ENCODE measurements around the gene ELAVL2. TPM values are rescaled to one million over a fixed set of nuclear protein-coding genes. Genes with fewer than 3 reads are reported as not detected.

The ELAVL2 gene
- total RNA-seq, 1 donor from 2014 or later: 384 TPM

DNA sequence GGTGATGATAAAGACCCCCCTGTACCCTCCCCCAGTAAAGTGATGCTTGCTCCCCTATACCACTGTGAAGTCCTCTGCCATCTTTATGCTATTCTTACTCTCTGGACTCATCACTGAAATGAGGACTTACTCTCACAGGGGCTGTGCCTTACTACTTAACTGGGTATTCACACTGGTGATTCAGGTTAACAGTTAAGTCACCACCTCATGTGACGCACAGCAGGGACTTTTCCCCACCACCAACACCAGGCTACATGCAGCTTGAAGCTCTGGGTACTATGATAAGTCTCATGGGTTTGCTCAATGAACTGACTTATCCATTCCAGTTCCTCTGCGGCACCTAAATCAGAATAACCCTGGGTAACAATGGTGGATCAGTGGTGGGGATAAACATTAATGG lies 163.7 kb downstream of the ELAVL2 start:
- Mint-ChIP-seq H3K36me3 (ENCODE audit: unreplicated experiment) (peaks cover 17% of the 10 kb centered on the region), H3K27me3 (ENCODE audit: unreplicated experiment) (peaks cover 16% of the 10 kb centered on the region), H3K27ac (ENCODE audit: unreplicated experiment) (no peak overlapping the region), H3K9me3 (ENCODE audit: unreplicated experiment) (peaks cover 57% of the 10 kb centered on the region), H3K4me3 (ENCODE audit: unreplicated experiment) (no peak overlapping the region), H3K4me1 (ENCODE audit: low read depth, unreplicated experiment) (peaks cover 5% of the 10 kb centered on the region)
- no peak for DNase-seq
- TF ChIP-seq, protein P1, sequence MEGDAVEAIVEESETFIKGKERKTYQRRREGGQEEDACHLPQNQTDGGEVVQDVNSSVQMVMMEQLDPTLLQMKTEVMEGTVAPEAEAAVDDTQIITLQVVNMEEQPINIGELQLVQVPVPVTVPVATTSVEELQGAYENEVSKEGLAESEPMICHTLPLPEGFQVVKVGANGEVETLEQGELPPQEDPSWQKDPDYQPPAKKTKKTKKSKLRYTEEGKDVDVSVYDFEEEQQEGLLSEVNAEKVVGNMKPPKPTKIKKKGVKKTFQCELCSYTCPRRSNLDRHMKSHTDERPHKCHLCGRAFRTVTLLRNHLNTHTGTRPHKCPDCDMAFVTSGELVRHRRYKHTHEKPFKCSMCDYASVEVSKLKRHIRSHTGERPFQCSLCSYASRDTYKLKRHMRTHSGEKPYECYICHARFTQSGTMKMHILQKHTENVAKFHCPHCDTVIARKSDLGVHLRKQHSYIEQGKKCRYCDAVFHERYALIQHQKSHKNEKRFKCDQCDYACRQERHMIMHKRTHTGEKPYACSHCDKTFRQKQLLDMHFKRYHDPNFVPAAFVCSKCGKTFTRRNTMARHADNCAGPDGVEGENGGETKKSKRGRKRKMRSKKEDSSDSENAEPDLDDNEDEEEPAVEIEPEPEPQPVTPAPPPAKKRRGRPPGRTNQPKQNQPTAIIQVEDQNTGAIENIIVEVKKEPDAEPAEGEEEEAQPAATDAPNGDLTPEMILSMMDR (IDR thresholded peaks at IDR 0.05; ENCODE audit: partially characterized antibody, unreplicated experiment): no peak

DNA sequence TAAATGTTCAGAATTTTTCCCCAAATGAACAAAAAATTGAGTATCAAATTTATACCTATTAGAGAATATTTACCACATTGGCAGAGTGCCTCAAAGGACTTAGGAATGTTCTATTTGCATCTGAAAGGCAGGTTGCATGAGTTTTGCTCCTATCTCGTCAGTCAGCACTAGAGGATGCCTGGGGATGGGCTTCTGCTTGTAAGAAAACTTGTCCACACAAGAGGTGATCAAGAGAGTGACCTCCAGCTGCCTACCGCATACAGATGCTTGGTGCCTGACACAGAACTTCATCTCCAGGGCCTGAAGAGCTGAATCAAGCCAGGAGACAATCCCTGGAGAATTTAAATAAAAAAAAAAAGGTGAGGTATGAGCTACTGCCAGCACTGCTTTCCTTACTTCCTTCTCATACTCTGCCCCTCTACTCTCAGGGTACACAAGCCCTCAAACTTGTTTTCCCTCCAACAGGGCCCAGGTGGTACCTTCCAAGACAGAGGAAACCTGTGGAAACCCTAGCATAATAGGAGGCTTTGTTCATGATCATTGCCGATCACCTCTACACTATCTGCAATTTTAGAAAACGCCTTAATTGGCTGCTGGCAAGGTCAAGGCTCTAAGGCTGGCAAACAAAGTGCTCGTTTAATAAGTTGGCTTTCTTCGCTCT lies 166.6 kb downstream of the ELAVL2 start:
- H3K36me3 Mint-ChIP-seq (ENCODE audit: unreplicated experiment): peaks cover 23% of the 10 kb centered on the region

DNA sequence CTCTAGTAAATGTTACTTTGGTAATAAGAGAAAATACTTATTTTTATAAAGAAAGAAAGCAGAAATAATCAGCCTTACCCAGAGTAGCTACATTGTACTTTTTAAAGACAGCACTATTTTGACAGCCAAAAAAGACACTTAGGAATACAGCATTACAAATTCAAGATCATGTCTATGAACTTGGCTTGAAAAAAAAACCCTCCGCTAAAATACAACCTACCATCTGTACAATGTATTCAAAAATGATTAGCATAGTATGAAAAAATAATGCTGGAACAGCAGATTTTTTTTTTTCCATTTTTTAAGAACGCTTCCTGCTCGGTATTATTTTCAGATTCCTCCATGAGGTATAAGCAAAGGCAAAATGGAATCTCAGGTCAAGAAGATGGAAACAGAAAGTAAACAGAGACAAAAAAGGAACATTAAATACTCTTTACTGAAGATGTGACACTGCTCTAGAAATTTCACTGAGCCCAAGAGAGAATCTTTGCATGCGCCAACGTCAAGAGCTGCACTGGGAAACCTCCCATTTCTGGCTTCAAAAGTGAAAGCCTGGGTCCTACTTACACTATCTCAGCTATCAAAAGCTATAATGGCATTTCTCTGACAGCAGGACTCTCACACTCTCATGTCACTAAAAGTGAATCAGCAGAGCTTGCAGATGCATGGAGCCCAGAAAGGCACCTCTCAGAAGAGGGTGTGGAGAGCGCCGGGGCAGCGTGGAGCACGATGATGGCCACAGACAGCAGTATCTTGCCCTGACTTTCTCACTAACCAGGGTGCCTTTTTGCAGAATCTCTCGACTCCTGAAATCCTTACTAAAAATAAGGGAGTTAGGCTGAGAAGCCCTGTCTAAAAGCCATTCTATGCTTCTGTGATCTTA lies 167.4 kb downstream of the ELAVL2 start:
- Mint-ChIP-seq H3K4me1 (ENCODE audit: low read depth, unreplicated experiment) (peaks cover 5% of the 10 kb centered on the region), H3K4me3 (ENCODE audit: unreplicated experiment) (no peak overlapping the region), H3K27me3 (ENCODE audit: unreplicated experiment) (peaks cover 16% of the 10 kb centered on the region), H3K36me3 (ENCODE audit: unreplicated experiment) (peaks cover 23% of the 10 kb centered on the region), H3K27ac (ENCODE audit: unreplicated experiment) (peak overlapping the region; percentile 3), H3K9me3 (ENCODE audit: unreplicated experiment) (peaks cover 52% of the 10 kb centered on the region)
- DNase-seq: no peak
- TF ChIP-seq, protein P1 (IDR thresholded peaks at IDR 0.05; ENCODE audit: partially characterized antibody, unreplicated experiment): no peak

More for the DNA sequence above, 166.6 kb downstream of the ELAVL2 start:
- H3K27ac Mint-ChIP-seq (ENCODE audit: unreplicated experiment): peak overlapping the region; percentile 59
- TF ChIP-seq, protein P1 (IDR thresholded peaks at IDR 0.05; ENCODE audit: partially characterized antibody, unreplicated experiment): no peak
- H3K4me3 Mint-ChIP-seq (ENCODE audit: unreplicated experiment): no peak overlapping the region
- peaks cover 5% of the 10 kb centered on the region for H3K4me1 Mint-ChIP-seq (ENCODE audit: low read depth, unreplicated experiment)
- H3K27me3 Mint-ChIP-seq (ENCODE audit: unreplicated experiment): peaks cover 16% of the 10 kb centered on the region
- no peak for DNase-seq
- peaks cover 52% of the 10 kb centered on the region for H3K9me3 Mint-ChIP-seq (ENCODE audit: unreplicated experiment)

DNA sequence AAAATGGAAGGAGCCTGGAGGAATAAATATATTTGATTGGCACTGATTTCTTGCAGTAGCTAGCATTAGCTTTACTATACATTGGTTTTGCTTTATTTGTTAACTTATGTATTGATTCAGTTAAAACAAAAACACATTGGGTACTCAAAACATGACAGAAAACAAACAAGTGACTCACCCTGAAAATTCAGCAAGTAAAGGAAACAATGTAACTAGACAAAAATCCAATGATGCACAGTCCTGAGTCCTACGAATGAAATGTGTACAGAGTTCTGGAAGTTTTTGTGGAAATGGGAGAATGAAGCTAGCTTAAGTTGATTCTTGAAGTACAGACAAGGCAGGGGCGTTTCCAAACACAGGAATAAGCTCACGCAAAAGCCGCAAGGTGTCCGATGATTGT lies 175.0 kb downstream of the ELAVL2 start:
- Mint-ChIP-seq H3K36me3 (ENCODE audit: unreplicated experiment) (peaks cover 5% of the 10 kb centered on the region), H3K4me3 (ENCODE audit: unreplicated experiment) (no peak overlapping the region), H3K9me3 (ENCODE audit: unreplicated experiment) (peaks cover 44% of the 10 kb centered on the region), H3K27ac (ENCODE audit: unreplicated experiment) (no peak overlapping the region), H3K4me1 (ENCODE audit: low read depth, unreplicated experiment) (no peaks in the 10 kb centered on the region), H3K27me3 (ENCODE audit: unreplicated experiment) (peaks cover 15% of the 10 kb centered on the region)
- TF ChIP-seq, protein P1 (IDR thresholded peaks at IDR 0.05; ENCODE audit: partially characterized antibody, unreplicated experiment): no peak
- no peak for DNase-seq

DNA sequence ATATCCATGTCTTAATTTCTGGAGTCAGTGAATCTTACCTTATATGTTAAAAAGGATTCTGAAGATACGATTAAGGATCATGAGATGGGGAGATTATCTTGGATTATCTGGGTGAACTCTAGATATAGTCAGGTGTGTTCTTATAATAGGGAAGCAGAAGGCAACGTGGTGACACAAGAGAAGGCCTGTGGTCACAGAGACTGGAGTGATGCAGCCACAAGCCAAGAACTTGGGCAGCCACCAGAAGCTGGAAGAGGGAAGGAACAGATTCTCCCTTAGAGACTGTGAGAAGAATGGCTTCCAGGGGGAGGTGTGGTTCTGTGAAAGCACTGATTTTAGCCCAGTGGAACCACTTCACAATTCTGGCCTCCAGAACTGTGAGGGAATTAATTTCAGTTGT lies 177.4 kb downstream of the ELAVL2 start:
- Mint-ChIP-seq H3K27ac (ENCODE audit: unreplicated experiment) (peak overlapping the region; percentile 59), H3K4me3 (ENCODE audit: unreplicated experiment) (no peak overlapping the region), H3K36me3 (ENCODE audit: unreplicated experiment) (peaks cover 5% of the 10 kb centered on the region), H3K27me3 (ENCODE audit: unreplicated experiment) (peaks cover 23% of the 10 kb centered on the region), H3K4me1 (ENCODE audit: low read depth, unreplicated experiment) (peaks cover 2% of the 10 kb centered on the region), H3K9me3 (ENCODE audit: unreplicated experiment) (peaks cover 48% of the 10 kb centered on the region)
- no peak for DNase-seq
- TF ChIP-seq, protein P1 (IDR thresholded peaks at IDR 0.05; ENCODE audit: partially characterized antibody, unreplicated experiment): no peak
